IMR-90 (cell line): ENCODE data around the gene LAP3. TPM values are rescaled to one million over a fixed set of nuclear protein-coding genes. Genes with fewer than 3 reads are reported as not detected.

Experiments used
- ATAC-seq: fragments of 200-7000 bp; cut with Tn5 transposase; 2 replicates; pipeline ENCODE4 v1.9.1; 2020; ENCODE audit warnings: low read depth, mild to moderate bottlenecking, moderate library complexity
- BruUV-seq: library from RNA; stranded (reverse); fragments of 400-500 nt; replicated peaks from 2 replicates; lab custom pipeline; 2021; lab: Mats Ljungman, UMichigan
- CTCF ChIA-PET: fragments of 300-600 bp; formaldehyde crosslinking; extraction: SDS; loops from one replicate; lab custom pipeline; 2021; ENCODE audit warnings: antibody characterized with exemption; lab: Yijun Ruan, JAX
- POLR2A ChIA-PET: fragments of 300-600 bp; sonication (Branson Sonifier 250); formaldehyde crosslinking; loops from one replicate; lab custom pipeline; 2022; ENCODE audit warnings: antibody characterized with exemption; ENCODE audit not compliant: unreplicated experiment; lab: Charles Lee
- DNase-seq: peaks from one replicate; pipeline ENCODE4 v3.0.0; 2013
- H2AFZ ChIP-seq: replicated peaks from 2 replicates; pipeline ENCODE3; 2013; ENCODE audit warnings: low read length, mild to moderate bottlenecking; ENCODE audit not compliant: poor library complexity
- H2AK5ac ChIP-seq: 2 replicates; pipeline ENCODE4 v1.6.1; 2013; ENCODE audit warnings: low read depth, low read length, inconsistent platforms
- H2AK9ac ChIP-seq: replicated peaks from 2 replicates; pipeline ENCODE3; 2013; ENCODE audit warnings: mild to moderate bottlenecking, low read depth, low read length, moderate library complexity; ENCODE audit not compliant: poor library complexity
- H2BK120ac ChIP-seq: 2 replicates; pipeline ENCODE4 v1.6.1; 2013; ENCODE audit warnings: low read depth, low read length, inconsistent platforms
- H2BK15ac ChIP-seq: 3 replicates; pipeline ENCODE4 v1.6.1; 2013; ENCODE audit warnings: low read depth, low read length, inconsistent platforms
- H2BK20ac ChIP-seq: 2 replicates; pipeline ENCODE4 v1.6.1; 2013; ENCODE audit warnings: low read depth, mild to moderate bottlenecking, inconsistent platforms, low read length, moderate library complexity
- H2BK5ac ChIP-seq: 2 replicates; pipeline ENCODE4 v1.6.1; 2013; ENCODE audit warnings: mild to moderate bottlenecking, low read depth, low read length, inconsistent platforms; ENCODE audit not compliant: poor library complexity, severe bottlenecking
- H3K14ac ChIP-seq: replicated peaks from 2 replicates; pipeline ENCODE4 v1.6.1; 2013; ENCODE audit warnings: low read depth, low read length, inconsistent platforms
- H3K18ac ChIP-seq: 2 replicates; pipeline ENCODE4 v1.6.1; 2013; ENCODE audit warnings: low read depth, low read length, control low read depth
- H3K23ac ChIP-seq: 2 replicates; pipeline ENCODE4 v1.6.1; 2013; ENCODE audit warnings: low read depth, low read length, inconsistent platforms
- H3K27ac ChIP-seq: 2 replicates; pipeline ENCODE4 v1.5.1; 2013; ENCODE audit warnings: mild to moderate bottlenecking, control low read depth, low read length; ENCODE audit not compliant: insufficient read depth
- H3K27me3 ChIP-seq: 2 replicates; pipeline ENCODE4 v1.6.1; 2013; ENCODE audit warnings: low read length; ENCODE audit not compliant: control insufficient read depth, insufficient read depth
- H3K36me3 ChIP-seq: 2 replicates; pipeline ENCODE4 v1.6.1; 2013; ENCODE audit warnings: low read length, mixed read lengths; ENCODE audit not compliant: control insufficient read depth, insufficient read depth
- H3K4ac ChIP-seq: 2 replicates; pipeline ENCODE4 v1.6.1; 2013; ENCODE audit warnings: low read depth, low read length, inconsistent platforms
- H3K4me1 ChIP-seq: 2 replicates; pipeline ENCODE4 v1.6.1; 2013; ENCODE audit warnings: low read length, mixed read lengths; ENCODE audit not compliant: control insufficient read depth, insufficient read depth
- H3K4me2 ChIP-seq: 2 replicates; pipeline ENCODE4 v1.6.1; 2013; ENCODE audit warnings: low read depth, mild to moderate bottlenecking, control low read depth, low read length, moderate library complexity
- H3K4me3 ChIP-seq: 2 replicates; pipeline ENCODE4 v1.5.1; 2013; ENCODE audit warnings: low read depth, mild to moderate bottlenecking, control low read depth, low read length, moderate library complexity; ENCODE audit not compliant: insufficient read depth
- H3K56ac ChIP-seq: 2 replicates; pipeline ENCODE4 v1.6.1; 2013; ENCODE audit warnings: low read length, inconsistent platforms; ENCODE audit not compliant: insufficient read depth; ENCODE audit errors: extremely low read depth
- H3K79me1 ChIP-seq, 2 experiments: 2 replicates each; pipeline ENCODE4 v1.6.1; 2013; ENCODE audit warnings: low read length in 2 of 2, inconsistent platforms in 1 of 2, low read depth in 1 of 2
- H3K9ac ChIP-seq: 2 replicates; pipeline ENCODE4 v1.6.1; 2013; ENCODE audit warnings: low read depth, low read length, control low read depth
- H3K9me1 ChIP-seq: 2 replicates; pipeline ENCODE4 v1.6.1; 2013; ENCODE audit warnings: low read length, inconsistent platforms; ENCODE audit not compliant: insufficient read depth
- H3K9me3 ChIP-seq: 2 replicates; pipeline ENCODE4 v1.6.1; 2013; ENCODE audit warnings: low read length; ENCODE audit not compliant: control insufficient read depth, insufficient read depth
- H4K20me1 ChIP-seq: 2 replicates; pipeline ENCODE4 v1.6.1; 2013; ENCODE audit warnings: low read length, inconsistent platforms; ENCODE audit not compliant: insufficient read depth
- H4K5ac ChIP-seq: 2 replicates; pipeline ENCODE4 v1.6.1; 2013; ENCODE audit warnings: mild to moderate bottlenecking, low read depth, low read length, control low read depth
- H4K8ac ChIP-seq, 2 experiments: 2 replicates each; pipeline ENCODE4 v1.6.1; 2013; ENCODE audit warnings: low read depth in 2 of 2, low read length in 2 of 2, control low read depth in 1 of 2, inconsistent platforms in 1 of 2
- H4K91ac ChIP-seq: 2 replicates; pipeline ENCODE4 v1.6.1; 2013; ENCODE audit warnings: low read depth, low read length, inconsistent platforms; ENCODE audit not compliant: insufficient read depth
- MAFK ChIP-seq: IDR thresholded peaks from 2 replicates; pipeline ENCODE4 v1.6.1; 2012; ENCODE audit warnings: low read depth, low read length, improper control_type of control experiment
- POLR2A ChIP-seq: IDR thresholded peaks from 2 replicates; pipeline ENCODE4 v1.6.1; 2012; ENCODE audit warnings: mild to moderate bottlenecking, low read depth, low read length
- RCOR1 ChIP-seq: IDR thresholded peaks from 2 replicates; pipeline ENCODE4 v1.6.1; 2012; ENCODE audit warnings: mild to moderate bottlenecking, low read length, improper control_type of control experiment; ENCODE audit not compliant: insufficient replicate concordance
- WGBS, 2 experiments: methylation state at CpG; one replicate each; pipeline versions ENCODE4 v1.1.5 to v1.1.7; 2013; ENCODE audit warnings: missing lambda C conversion rate in 2 of 2; ENCODE audit not compliant: insufficient read length in 1 of 2; ENCODE audit errors: extremely low coverage in 2 of 2; 5-methylcytosine and 5-hydroxymethylcytosine counted together
- dilution Hi-C: fragments of 300-500 bp; cut with HindIII; formaldehyde crosslinking; loops from one replicate; pipeline ENCODE4 v1.14.3; 2018; ENCODE audit warnings: low sequenced_read_pairs; ENCODE audit not compliant: unreplicated experiment
- in situ Hi-C: fragments of 300-500 bp; cut with MboI; formaldehyde crosslinking; loops from 3 replicates; pipeline ENCODE4 v1.14.3; 2019; ENCODE audit warnings: low sequenced_read_pairs, inconsistent platforms, mixed read lengths
- intact Hi-C: fragments of 100-400 bp; cut with micrococcal nuclease; formaldehyde crosslinking; loops from 2 replicates; pipeline ENCODE4 v1.10.0; 2022
- polyA plus RNA-seq, 3 experiments: library from polyadenylated mRNA; depleted of rRNA; stranded (reverse); fragments of >200 nt; gene quantifications; 2 replicates each; pipeline ENCODE4 v1.2.3, GENCODE V29; 2012; ENCODE audit warnings: low replicate concordance in 1 of 3
- total RNA-seq: library from RNA; depleted of rRNA; stranded (reverse); fragments of >200 nt; gene quantifications from 2 replicates; pipeline ENCODE4 v1.2.3, GENCODE V29; 2012
- TF ChIP-seq, protein P1 (sequence below): fragments of 150-350 bp; IDR thresholded peaks from 2 replicates; pipeline ENCODE4 v1.6.1; 2017; ENCODE audit warnings: mild to moderate bottlenecking, antibody characterized with exemption, low read length, low read depth

LAP3 gene
- total and polyA plus RNA-seq, 2 of the 4 experiments (the other 2 are of a cell fraction), result 57.9 to 91.6 TPM

- Histone ChIP-seq H2AK5ac (no peak overlapping the region), H4K91ac (no peak overlapping the region), H2AK9ac (no peak overlapping the region), H3K23ac (no peak overlapping the region), H2BK20ac (no peak overlapping the region), H3K36me3 (no peaks in the 10 kb centered on the region), H2BK120ac (no peak overlapping the region), H2BK5ac (no peak overlapping the region), H3K18ac (no peak overlapping the region), H3K4me1 (no peaks in the 10 kb centered on the region), H3K56ac (no peak overlapping the region), H2BK15ac (no peak overlapping the region), H3K27me3 (peaks cover 10% of the 10 kb centered on the region), H3K4me3 (no peak overlapping the region), H4K20me1 (no peaks in the 10 kb centered on the region), H2AFZ (no peak overlapping the region), H3K9me3 (no peaks in the 10 kb centered on the region), H3K9me1 (no peaks in the 10 kb centered on the region), H3K9ac (no peak overlapping the region), H3K79me1 (no peaks in the 10 kb centered on the region), H3K14ac (no peak overlapping the region), H3K27ac (no peak overlapping the region), H4K5ac (no peak overlapping the region), H3K4ac (no peak overlapping the region), H3K4me2 (no peak overlapping the region), H4K8ac (no peak overlapping the region)
- TF ChIP-seq MAFK, result no peak
- TF ChIP-seq, protein P1, sequence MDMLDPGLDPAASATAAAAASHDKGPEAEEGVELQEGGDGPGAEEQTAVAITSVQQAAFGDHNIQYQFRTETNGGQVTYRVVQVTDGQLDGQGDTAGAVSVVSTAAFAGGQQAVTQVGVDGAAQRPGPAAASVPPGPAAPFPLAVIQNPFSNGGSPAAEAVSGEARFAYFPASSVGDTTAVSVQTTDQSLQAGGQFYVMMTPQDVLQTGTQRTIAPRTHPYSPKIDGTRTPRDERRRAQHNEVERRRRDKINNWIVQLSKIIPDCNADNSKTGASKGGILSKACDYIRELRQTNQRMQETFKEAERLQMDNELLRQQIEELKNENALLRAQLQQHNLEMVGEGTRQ, result no peak
- no peak for TF ChIP-seq POLR2A
- TF ChIP-seq RCOR1, result no peak
- no peak for DNase-seq
- ChIA-PET POLR2A (no interaction called here), CTCF (interaction anchor here (1.8 kb wide), 1 partner anchor 10 kb away, joined by 5 read pairs; no protein-coding TSS in a partner anchor)
- ATAC-seq, result no peak
- intact Hi-C loops (no loop called here), in situ Hi-C loops (no loop called here), dilution Hi-C loops (no loop called here)
- no TSS peak for BruUV-seq
- no CpG with 5 or more reads among the region's 4 CpGs for WGBS, 2 experiments
Measured at GRCh38 chr4:17558941-17559708, 17.9 kb upstream of the LAP3 start.
